Epithelial cell of esophagus (primary cell): ENCODE results near the gene TMEM144.

Source experiments
- DNase-seq: peaks from one replicate; pipeline ENCODE4 v3.0.0; 2010; ENCODE audit warnings: low read depth
- H3K4me3 ChIP-seq: 2 replicates; pipeline ENCODE4 v1.5.1; 2011; ENCODE audit warnings: mild to moderate bottlenecking, low read length, control low read depth
- CTCF ChIP-seq: IDR thresholded peaks from 2 replicates; pipeline ENCODE4 v1.5.1; 2011; ENCODE audit warnings: low read depth, mild to moderate bottlenecking, low read length, control low read depth, inconsistent platforms; ENCODE audit not compliant: insufficient read depth; ENCODE audit errors: missing control alignments

TMEM144 gene

DNA sequence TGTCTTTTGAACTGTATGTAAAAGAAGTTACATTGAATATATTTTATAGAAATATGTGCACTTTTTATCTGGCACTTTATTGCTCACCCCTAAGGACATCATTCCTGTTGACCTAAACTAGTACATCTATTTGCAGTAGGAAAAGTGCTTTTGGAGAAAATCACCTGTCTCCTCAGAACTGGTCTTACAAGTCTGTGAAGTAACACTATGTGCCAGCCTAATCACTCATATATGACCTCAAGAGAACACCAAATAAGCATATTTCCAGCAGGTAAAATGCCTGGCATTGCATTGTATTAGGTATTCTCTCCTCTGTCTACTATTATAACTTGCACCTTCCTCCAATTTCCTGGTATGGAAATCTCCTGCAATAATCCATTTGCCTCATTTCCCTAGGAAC, 33.5 kb upstream of the TMEM144 start:
- no peak overlapping the region for H3K4me3 ChIP-seq
- TF ChIP-seq CTCF = no peak
- DNase-seq = peak; percentile 65

DNA sequence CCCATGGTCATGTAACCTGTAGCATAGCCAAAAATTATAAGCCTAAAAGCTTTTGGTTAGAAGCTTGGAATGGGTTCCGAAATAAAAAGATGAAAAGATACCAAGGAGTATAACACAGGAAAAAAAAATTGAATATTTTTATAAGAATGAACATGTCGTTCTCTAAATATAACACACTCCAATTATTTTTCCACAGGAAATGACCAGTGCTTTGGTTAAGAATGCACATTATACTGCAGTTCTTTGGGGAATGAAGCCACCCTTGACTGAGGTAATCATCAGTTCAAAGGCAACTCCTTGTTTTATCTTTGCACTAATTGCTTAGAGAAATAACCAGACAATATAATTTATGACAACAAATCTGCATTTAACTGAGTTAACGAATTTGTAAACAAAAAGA, 30.8 kb upstream of the TMEM144 start:
- DNase-seq = no peak
- H3K4me3 ChIP-seq = no peak overlapping the region
- TF ChIP-seq CTCF = no peak

DNA sequence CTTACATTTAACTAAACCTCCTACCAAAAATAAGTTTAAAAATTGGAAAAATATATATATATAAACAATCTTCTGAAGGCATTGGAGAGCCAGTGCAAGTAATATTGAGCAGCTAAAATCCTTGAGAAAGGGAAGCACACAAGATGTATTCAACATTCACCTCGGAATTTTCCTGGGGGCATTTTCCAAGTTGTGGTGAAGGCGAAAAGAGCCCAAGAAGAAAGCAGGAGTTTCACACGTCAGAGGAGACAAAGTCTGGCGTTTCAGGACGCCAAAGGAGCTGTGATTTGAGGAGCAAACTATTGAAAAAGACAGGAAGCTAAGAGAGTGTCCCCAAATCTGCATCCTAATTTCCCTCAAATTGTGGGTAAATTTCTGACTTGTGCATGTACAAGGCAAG, 28.4 kb upstream of the TMEM144 start:
- TF ChIP-seq CTCF = no peak
- no peak overlapping the region for H3K4me3 ChIP-seq
- no peak for DNase-seq

DNA sequence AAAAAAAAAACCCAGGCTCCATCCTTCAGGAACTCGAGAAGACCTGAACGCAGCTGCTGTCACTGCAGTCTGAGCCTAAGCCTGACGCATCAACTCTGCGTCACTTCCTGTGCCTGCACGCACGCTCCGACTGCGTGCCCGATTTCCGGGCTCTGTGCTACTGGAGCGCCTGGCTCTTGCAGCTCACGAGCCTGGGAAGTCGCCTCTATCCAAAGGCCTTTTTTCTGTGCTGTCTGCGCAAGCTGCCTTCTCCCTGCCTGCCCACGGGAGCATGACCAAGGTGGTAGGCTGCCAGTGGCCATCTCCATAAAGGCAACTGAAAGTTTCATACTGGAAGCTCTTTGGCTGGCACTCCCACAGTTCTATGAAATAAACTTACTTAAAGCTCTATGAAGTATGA, 27.6 kb upstream of the TMEM144 start:
- TF ChIP-seq CTCF = no peak
- H3K4me3 ChIP-seq = no peak overlapping the region
- no peak for DNase-seq

DNA sequence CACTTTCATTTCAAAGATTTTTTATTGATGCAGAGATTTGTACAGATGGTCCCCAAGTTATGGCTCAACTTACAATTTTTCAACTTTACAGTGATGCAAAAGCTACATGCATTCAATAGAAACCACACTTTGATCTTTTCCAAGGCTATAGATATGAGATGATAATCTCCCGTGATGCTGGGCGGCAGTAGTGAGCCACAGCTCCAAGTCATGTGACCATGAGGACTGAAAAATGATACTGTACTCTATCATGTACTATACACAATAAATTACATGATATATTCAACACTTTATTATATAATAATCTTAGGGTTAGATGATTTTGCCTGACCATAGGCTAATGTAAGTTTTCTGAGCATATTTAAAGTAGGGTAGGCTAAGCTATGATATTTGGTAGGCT, 23.5 kb upstream of the TMEM144 start:
- TF ChIP-seq CTCF = no peak
- DNase-seq = no peak
- H3K4me3 ChIP-seq = no peak overlapping the region

GRCh38 chr4:158189422-158189821, 20.9 kb upstream of the TMEM144 start:
- TF ChIP-seq CTCF = no peak

GRCh38 chr4:158190718-158191117, 19.6 kb upstream of the TMEM144 start:
- no peak for TF ChIP-seq CTCF
- H3K4me3 ChIP-seq = no peak overlapping the region
- DNase-seq = no peak

More at GRCh38 chr4:158189422-158189821, 20.9 kb upstream of the TMEM144 start:
- no peak overlapping the region for H3K4me3 ChIP-seq
- DNase-seq = no peak
